ENCODE measurements around the gene PCNX2. TPM values are rescaled to one million over a fixed set of nuclear protein-coding genes. Genes with fewer than 3 reads are reported as not detected.
A peak's percentile ranks its signal among the peaks of the same experiment; 100 is the strongest.

PCNX2 gene
- total and polyA plus RNA-seq, 5 donors from 2014 or later, result 1.6 to 42.3 (median 3.1) TPM

GRCh38 chr1:233244183-233244582, 51.3 kb downstream of the PCNX2 start:
- H3K27ac ChIP-seq (ENCODE audit: insufficient read depth, low read length, poor library complexity, severe bottlenecking), result no peak overlapping the region
- DNase-seq (no peak), ATAC-seq (ENCODE audit: low read depth in 2 of 2) (no peak)
- no peaks in the 10 kb centered on the region for H3K9me3 ChIP-seq (ENCODE audit: control insufficient read depth in 2 of 2, low read length in 2 of 2)
- no peak overlapping the region for H3K4me3 ChIP-seq (ENCODE audit: low read depth, low read length)
- H3K4me3 Mint-ChIP-seq, result no peak overlapping the region
- H3K27ac Mint-ChIP-seq, result no peak overlapping the region
- H3K36me3 Mint-ChIP-seq, result peaks cover 24% of the 10 kb centered on the region
- H3K27me3 ChIP-seq (ENCODE audit: control insufficient read depth, insufficient read depth, low read length), result no peaks in the 10 kb centered on the region
- H3K9me3 Mint-ChIP-seq, result no peaks in the 10 kb centered on the region
- H3K36me3 ChIP-seq (ENCODE audit: control insufficient read depth, insufficient read depth, low read length), result peaks cover 6% of the 10 kb centered on the region
- H3K4me1 Mint-ChIP-seq, result peaks cover 0 to 7% (median 0%) of the 10 kb centered on the region in 4 donors
- no peaks in the 10 kb centered on the region for H3K4me1 ChIP-seq (ENCODE audit: control insufficient read depth, insufficient read depth, low read length, poor library complexity, severe bottlenecking)
- no peaks in the 10 kb centered on the region for H3K27me3 Mint-ChIP-seq

GRCh38 chr1:233242827-233243483, 52.6 kb downstream of the PCNX2 start:
- Mint-ChIP-seq H3K27ac (no peak overlapping the region), H3K36me3 (peaks cover 14% of the 10 kb centered on the region), H3K4me3 (no peak overlapping the region), H3K9me3 (no peaks in the 10 kb centered on the region), H3K27me3 (no peaks in the 10 kb centered on the region), H3K4me1 (peaks cover 0 to 7% (median 0%) of the 10 kb centered on the region in 4 donors)
- Histone ChIP-seq H3K27me3 (ENCODE audit: control insufficient read depth, insufficient read depth, low read length) (no peaks in the 10 kb centered on the region), H3K4me3 (ENCODE audit: low read depth, low read length) (no peak overlapping the region), H3K4me1 (ENCODE audit: control insufficient read depth, insufficient read depth, low read length, poor library complexity, severe bottlenecking) (no peaks in the 10 kb centered on the region), H3K36me3 (ENCODE audit: control insufficient read depth, insufficient read depth, low read length) (no peaks in the 10 kb centered on the region), H3K9me3 (ENCODE audit: control insufficient read depth in 2 of 2, low read length in 2 of 2) (no peaks in the 10 kb centered on the region), H3K27ac (ENCODE audit: insufficient read depth, low read length, poor library complexity, severe bottlenecking) (no peak overlapping the region)
- ATAC-seq (ENCODE audit: low read depth in 2 of 2), result no peak
- no peak for DNase-seq

GRCh38 chr1:233241759-233242158, 53.8 kb downstream of the PCNX2 start:
- H3K4me3 ChIP-seq (ENCODE audit: low read depth, low read length), result no peak overlapping the region
- H3K27ac Mint-ChIP-seq, result no peak overlapping the region
- no peak for ATAC-seq (ENCODE audit: low read depth in 2 of 2)
- H3K4me1 Mint-ChIP-seq, result peaks cover 0 to 7% (median 0%) of the 10 kb centered on the region in 4 donors
- no peak overlapping the region for H3K27ac ChIP-seq (ENCODE audit: insufficient read depth, low read length, poor library complexity, severe bottlenecking)
- no peaks in the 10 kb centered on the region for H3K9me3 Mint-ChIP-seq
- peaks cover 2% of the 10 kb centered on the region for H3K36me3 ChIP-seq (ENCODE audit: control insufficient read depth, insufficient read depth, low read length)
- no peak for DNase-seq
- H3K9me3 ChIP-seq (ENCODE audit: control insufficient read depth in 2 of 2, low read length in 2 of 2), result no peaks in the 10 kb centered on the region
- no peaks in the 10 kb centered on the region for H3K27me3 ChIP-seq (ENCODE audit: control insufficient read depth, insufficient read depth, low read length)
- H3K36me3 Mint-ChIP-seq, result peaks cover 18% of the 10 kb centered on the region
- H3K4me3 Mint-ChIP-seq, result no peak overlapping the region
- no peaks in the 10 kb centered on the region for H3K4me1 ChIP-seq (ENCODE audit: control insufficient read depth, insufficient read depth, low read length, poor library complexity, severe bottlenecking)
- H3K27me3 Mint-ChIP-seq, result no peaks in the 10 kb centered on the region

GRCh38 chr1:233240829-233241682, 54.5 kb downstream of the PCNX2 start:
- Mint-ChIP-seq H3K27me3 (no peaks in the 10 kb centered on the region), H3K4me3 (no peak overlapping the region), H3K4me1 (peaks cover 0 to 7% (median 0%) of the 10 kb centered on the region in 4 donors), H3K36me3 (peaks cover 20% of the 10 kb centered on the region), H3K27ac (no peak overlapping the region), H3K9me3 (no peaks in the 10 kb centered on the region)
- ATAC-seq (ENCODE audit: low read depth in 2 of 2), result no peak
- Histone ChIP-seq H3K36me3 (ENCODE audit: control insufficient read depth, insufficient read depth, low read length) (peaks cover 7% of the 10 kb centered on the region), H3K4me1 (ENCODE audit: control insufficient read depth, insufficient read depth, low read length, poor library complexity, severe bottlenecking) (no peaks in the 10 kb centered on the region), H3K27me3 (ENCODE audit: control insufficient read depth, insufficient read depth, low read length) (no peaks in the 10 kb centered on the region), H3K27ac (ENCODE audit: insufficient read depth, low read length, poor library complexity, severe bottlenecking) (no peak overlapping the region), H3K4me3 (ENCODE audit: low read depth, low read length) (no peak overlapping the region), H3K9me3 (ENCODE audit: control insufficient read depth in 2 of 2, low read length in 2 of 2) (no peaks in the 10 kb centered on the region)
- DNase-seq, result peak in 1 of 3 donors; percentile 21

GRCh38 chr1:233240371-233240770, 55.2 kb downstream of the PCNX2 start:
- DNase-seq, result no peak
- H3K9me3 Mint-ChIP-seq, result no peaks in the 10 kb centered on the region
- H3K36me3 ChIP-seq (ENCODE audit: control insufficient read depth, insufficient read depth, low read length), result peaks cover 9% of the 10 kb centered on the region
- no peak for ATAC-seq (ENCODE audit: low read depth in 2 of 2)
- H3K27ac Mint-ChIP-seq, result no peak overlapping the region
- H3K36me3 Mint-ChIP-seq, result peaks cover 21% of the 10 kb centered on the region
- no peaks in the 10 kb centered on the region for H3K4me1 ChIP-seq (ENCODE audit: control insufficient read depth, insufficient read depth, low read length, poor library complexity, severe bottlenecking)
- no peaks in the 10 kb centered on the region for H3K27me3 ChIP-seq (ENCODE audit: control insufficient read depth, insufficient read depth, low read length)
- H3K9me3 ChIP-seq (ENCODE audit: control insufficient read depth in 2 of 2, low read length in 2 of 2), result no peaks in the 10 kb centered on the region
- no peak overlapping the region for H3K4me3 ChIP-seq (ENCODE audit: low read depth, low read length)
- H3K27me3 Mint-ChIP-seq, result no peaks in the 10 kb centered on the region
- no peak overlapping the region for H3K27ac ChIP-seq (ENCODE audit: insufficient read depth, low read length, poor library complexity, severe bottlenecking)
- H3K4me3 Mint-ChIP-seq, result no peak overlapping the region
- peaks cover 0 to 7% (median 0%) of the 10 kb centered on the region in 4 donors for H3K4me1 Mint-ChIP-seq

DNA sequence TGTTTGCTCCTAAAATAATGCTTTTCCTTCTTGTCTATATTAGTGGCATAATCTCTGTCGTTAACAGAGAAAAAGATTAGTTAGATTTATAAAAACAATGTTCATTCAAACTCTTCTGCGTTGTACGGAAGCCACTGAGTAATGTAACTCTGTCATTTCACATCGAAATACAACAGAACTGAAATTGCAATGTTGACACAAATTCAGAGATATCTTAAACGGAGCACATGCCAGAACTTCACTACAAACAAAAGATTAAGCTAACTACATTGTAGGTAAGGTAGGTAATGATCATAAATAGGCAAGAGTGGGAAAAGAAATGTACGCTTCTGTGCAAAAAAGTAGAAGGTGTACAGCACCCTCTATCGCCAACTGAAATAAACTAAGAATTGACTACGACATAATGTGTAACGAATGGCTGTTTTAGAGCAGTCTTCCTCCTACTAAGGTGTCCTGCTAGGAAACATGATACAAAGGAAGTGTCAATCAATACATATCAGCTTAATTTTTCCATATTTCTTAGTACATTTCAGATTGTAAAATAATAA, 56.6 kb downstream of the PCNX2 start:
- peaks cover 12% of the 10 kb centered on the region for H3K36me3 ChIP-seq (ENCODE audit: control insufficient read depth, insufficient read depth, low read length)
- ATAC-seq (ENCODE audit: low read depth in 2 of 2) (no peak), DNase-seq (no peak)
- no peaks in the 10 kb centered on the region for H3K4me1 ChIP-seq (ENCODE audit: control insufficient read depth, insufficient read depth, low read length, poor library complexity, severe bottlenecking)
- peaks cover 17% of the 10 kb centered on the region for H3K36me3 Mint-ChIP-seq
- no peak overlapping the region for H3K27ac Mint-ChIP-seq
- no peaks in the 10 kb centered on the region for H3K9me3 ChIP-seq (ENCODE audit: control insufficient read depth in 2 of 2, low read length in 2 of 2)
- no peaks in the 10 kb centered on the region for H3K27me3 ChIP-seq (ENCODE audit: control insufficient read depth, insufficient read depth, low read length)
- no peaks in the 10 kb centered on the region for H3K27me3 Mint-ChIP-seq
- no peak overlapping the region for H3K4me3 ChIP-seq (ENCODE audit: low read depth, low read length)
- no peak overlapping the region for H3K4me3 Mint-ChIP-seq
- H3K27ac ChIP-seq (ENCODE audit: insufficient read depth, low read length, poor library complexity, severe bottlenecking), result no peak overlapping the region
- H3K9me3 Mint-ChIP-seq, result no peaks in the 10 kb centered on the region
- H3K4me1 Mint-ChIP-seq, result no peaks in the 10 kb centered on the region

- Histone ChIP-seq H3K9me3 (ENCODE audit: control insufficient read depth in 2 of 2, low read length in 2 of 2) (no peaks in the 10 kb centered on the region), H3K27ac (ENCODE audit: insufficient read depth, low read length, poor library complexity, severe bottlenecking) (no peak overlapping the region), H3K4me1 (ENCODE audit: control insufficient read depth, insufficient read depth, low read length, poor library complexity, severe bottlenecking) (no peaks in the 10 kb centered on the region), H3K27me3 (ENCODE audit: control insufficient read depth, insufficient read depth, low read length) (no peaks in the 10 kb centered on the region), H3K36me3 (ENCODE audit: control insufficient read depth, insufficient read depth, low read length) (peaks cover 12% of the 10 kb centered on the region), H3K4me3 (ENCODE audit: low read depth, low read length) (no peak overlapping the region)
- Mint-ChIP-seq H3K4me3 (no peak overlapping the region), H3K36me3 (peaks cover 17% of the 10 kb centered on the region), H3K9me3 (no peaks in the 10 kb centered on the region), H3K27ac (peak overlapping the region in 1 of 3 donors; percentile 29), H3K4me1 (no peaks in the 10 kb centered on the region), H3K27me3 (no peaks in the 10 kb centered on the region)
- ATAC-seq (ENCODE audit: low read depth in 2 of 2), result no peak
- no peak for DNase-seq
Measured at GRCh38 chr1:233237647-233238046, 57.9 kb downstream of the PCNX2 start.
